GM23338 (cell line): ENCODE results near the gene ACTG1. TPM values are rescaled to one million over a fixed set of nuclear protein-coding genes. Genes with fewer than 3 reads are reported as not detected.
A peak's percentile ranks its signal among the peaks of the same experiment; 100 is the strongest.

Experiments used
- ATAC-seq: fragments of 200-7000 bp; cut with Tn5 transposase; 3 replicates; pipeline ENCODE4 v1.9.1; 2020
- DNase-seq: peaks from one replicate; pipeline ENCODE4 v3.0.0-alpha.2; 2015; ENCODE audit warnings: low spot score
- H2AFZ ChIP-seq: fragments of 200-600 bp; sonication (generic); 2 replicates; pipeline ENCODE4 v1.8.0; 2016; ENCODE audit warnings: antibody characterized with exemption, mild to moderate bottlenecking, moderate library complexity
- H3F3A ChIP-seq: fragments of 200-600 bp; sonication (generic); replicated peaks from 2 replicates; pipeline ENCODE4 v1.8.0; 2017; ENCODE audit warnings: antibody characterized with exemption, mixed run types, low read depth
- H3K27ac ChIP-seq: fragments of 200-600 bp; sonication (generic); 2 replicates; pipeline ENCODE4 v1.6.1; 2016; ENCODE audit warnings: low read depth
- H3K27me3 ChIP-seq: fragments of 200-600 bp; sonication (generic); 2 replicates; pipeline ENCODE4 v1.8.0; 2016; ENCODE audit warnings: mild to moderate bottlenecking, mixed run types, moderate library complexity; ENCODE audit not compliant: insufficient read depth
- H3K36me3 ChIP-seq: fragments of 200-600 bp; sonication (generic); 2 replicates; pipeline ENCODE4 v1.8.0; 2016; ENCODE audit warnings: mild to moderate bottlenecking; ENCODE audit not compliant: insufficient read depth
- H3K4me1 ChIP-seq: fragments of 200-600 bp; sonication (generic); 2 replicates; pipeline ENCODE4 v1.8.0; 2016; ENCODE audit warnings: mild to moderate bottlenecking, moderate library complexity; ENCODE audit not compliant: insufficient read depth
- H3K4me2 ChIP-seq: fragments of 200-600 bp; sonication (generic); 2 replicates; pipeline ENCODE4 v1.7.1; 2017; ENCODE audit warnings: mixed run types
- H3K4me3 ChIP-seq: fragments of 200-600 bp; sonication (generic); 2 replicates; pipeline ENCODE4 v1.6.1; 2016; ENCODE audit warnings: mixed run types
- H3K79me2 ChIP-seq: fragments of 200-600 bp; sonication (generic); replicated peaks from 2 replicates; pipeline ENCODE4 v1.8.0; 2017; ENCODE audit warnings: mild to moderate bottlenecking; ENCODE audit not compliant: insufficient read depth
- H3K9me2 ChIP-seq: fragments of 200-600 bp; sonication (generic); 2 replicates; pipeline ENCODE4 v1.8.0; 2017; ENCODE audit not compliant: insufficient read depth
- H4K20me1 ChIP-seq: fragments of 200-600 bp; sonication (generic); replicated peaks from 2 replicates; pipeline ENCODE4 v1.8.0; 2017; ENCODE audit warnings: mild to moderate bottlenecking; ENCODE audit not compliant: insufficient read depth
- H3K27ac Mint-ChIP-seq: 2 replicates; pipeline ENCODE4 v1.8.0; 2020; ENCODE audit warnings: inconsistent platforms, mild to moderate bottlenecking, moderate library complexity, mixed read lengths
- H3K27me3 Mint-ChIP-seq: 3 replicates; pipeline ENCODE4 v1.8.0; 2022; ENCODE audit warnings: low read depth, mild to moderate bottlenecking, moderate library complexity, mixed read lengths, inconsistent platforms; ENCODE audit not compliant: insufficient read depth, poor library complexity
- H3K36me3 Mint-ChIP-seq: 3 replicates; pipeline ENCODE4 v1.8.0; 2021; ENCODE audit warnings: low read depth, mild to moderate bottlenecking, inconsistent platforms, moderate library complexity, mixed read lengths
- H3K4me1 Mint-ChIP-seq: 3 replicates; pipeline ENCODE4 v1.8.0; 2020; ENCODE audit warnings: mild to moderate bottlenecking, inconsistent platforms, mixed read lengths
- H3K4me3 Mint-ChIP-seq: 3 replicates; pipeline ENCODE4 v1.8.0; 2021; ENCODE audit warnings: moderate library complexity, mild to moderate bottlenecking, inconsistent platforms, mixed read lengths
- H3K9me3 Mint-ChIP-seq: 3 replicates; pipeline ENCODE4 v1.8.0; 2020; ENCODE audit warnings: moderate library complexity, mild to moderate bottlenecking, inconsistent platforms, mixed read lengths
- EZH2 ChIP-seq: fragments of 200-600 bp; sonication (generic); IDR thresholded peaks from one replicate; pipeline ENCODE4 v1.8.0; 2017; ENCODE audit warnings: antibody characterized with exemption, mild to moderate bottlenecking, low read depth; ENCODE audit not compliant: unreplicated experiment
- EZH2phosphoT487 ChIP-seq: fragments of 200-600 bp; sonication (generic); IDR thresholded peaks from one replicate; pipeline ENCODE4 v1.8.1; 2018; ENCODE audit warnings: antibody characterized with exemption; ENCODE audit not compliant: unreplicated experiment
- POLR2AphosphoS5 ChIP-seq: IDR thresholded peaks from 2 replicates; pipeline ENCODE4 v1.6.1; 2016; ENCODE audit warnings: antibody characterized with exemption, low read depth
- polyA plus RNA-seq: library from polyadenylated mRNA; unstranded; fragments of >200 nt; fragmentation: Nextera tagmentation; extraction: Ambion mirVana; gene quantifications from 2 replicates; pipeline ENCODE4 v1.2.1, GENCODE V29; 2016
- total RNA-seq: library from RNA; depleted of rRNA; stranded (reverse); fragments of >200 nt; shearing (Covaris generic); gene quantifications from 2 replicates; pipeline ENCODE4 v1.2.3, GENCODE V29; 2014
- TF ChIP-seq, protein P1 (sequence below), 2 experiments: fragments of 200-600 bp in 1 of 2; sonication (generic) in 1 of 2; conservative IDR thresholded peaks; 2 replicates each; pipeline versions ENCODE4 v1.5.1 to v1.6.1; 2016 to 2017; ENCODE audit warnings: antibody characterized with exemption in 2 of 2, low read depth in 2 of 2, mild to moderate bottlenecking in 2 of 2, moderate library complexity in 1 of 2
- TF ChIP-seq, protein P2 (sequence below): fragments of 250-450 bp; sonication (Bioruptor Pico); IDR thresholded peaks from 2 replicates; pipeline ENCODE4 v1.5.0; 2020; ENCODE audit warnings: mild to moderate bottlenecking, moderate library complexity

Gene ACTG1
- total and polyA plus RNA-seq, 2 experiments from 2014 or later: 1,867 to 4,739 TPM

DNA sequence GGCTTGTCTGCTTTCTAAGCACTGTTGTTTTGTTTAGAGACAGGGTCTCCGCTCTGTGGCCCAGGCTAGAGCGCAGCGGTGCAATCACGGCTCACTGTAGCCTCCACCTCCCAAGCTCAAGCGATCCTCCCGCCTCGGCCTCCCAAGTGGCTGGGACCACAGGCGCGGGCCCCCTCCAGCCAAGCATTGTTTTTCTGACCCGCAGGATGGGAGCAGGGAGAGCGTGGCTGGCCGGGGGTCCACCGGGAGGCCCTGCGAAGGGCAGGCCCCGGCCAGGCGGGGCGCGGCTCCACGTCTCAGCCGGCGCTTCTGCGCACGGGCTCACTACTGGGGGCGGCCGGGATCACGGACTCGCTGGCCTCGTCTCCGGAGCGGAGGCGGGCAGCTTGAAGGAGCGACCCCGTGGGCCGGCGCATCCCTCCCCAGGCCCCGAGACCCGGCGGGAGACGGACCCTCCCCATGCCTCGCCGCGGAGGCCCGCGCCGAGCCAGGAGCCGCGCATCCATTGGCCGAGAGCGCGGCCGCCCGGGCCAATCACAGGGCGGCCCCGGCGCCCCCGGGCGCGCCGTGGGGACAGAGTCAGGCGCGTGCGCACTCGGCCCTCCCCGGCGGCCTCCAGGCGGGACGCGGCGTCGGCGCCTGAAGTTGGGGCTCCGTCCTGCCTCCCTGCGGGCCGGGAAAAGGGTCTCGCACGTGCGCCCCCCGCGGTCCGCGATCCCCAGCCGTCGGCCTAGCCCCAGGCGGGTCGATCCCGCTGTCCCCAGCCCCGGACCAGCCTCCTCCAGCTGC, 24.9 kb downstream of the ACTG1 start:
- Mint-ChIP-seq H3K4me1 (peaks cover 31% of the 10 kb centered on the region), H3K4me3 (peak overlapping the region; percentile 41; the same call in 2 of the 3 replicates), H3K9me3 (no peaks in the 10 kb centered on the region), H3K27ac (no peak overlapping the region), H3K27me3 (peaks cover 50% of the 10 kb centered on the region), H3K36me3 (no peaks in the 10 kb centered on the region)
- peaks cover 4% of the 10 kb centered on the region for H3F3A ChIP-seq
- H3K9me2 ChIP-seq: no peaks in the 10 kb centered on the region
- no peaks in the 10 kb centered on the region for H3K36me3 ChIP-seq
- no peak overlapping the region; the same call in 1 of the 2 replicates for H2AFZ ChIP-seq
- peak overlapping the region; percentile 78 for H3K4me2 ChIP-seq
- ATAC-seq (peak; percentile 49), DNase-seq (peak; percentile 78)
- peaks cover 32% of the 10 kb centered on the region for H3K4me1 ChIP-seq
- peaks cover 35% of the 10 kb centered on the region for H3K27me3 ChIP-seq
- no peaks in the 10 kb centered on the region for H3K79me2 ChIP-seq
- H3K27ac ChIP-seq: no peak overlapping the region
- H3K4me3 ChIP-seq: peak overlapping the region; percentile 51; the same call in 1 of the 2 replicates
- no peaks in the 10 kb centered on the region for H4K20me1 ChIP-seq
- TF ChIP-seq POLR2AphosphoS5: peak; percentile 70
- no peak for TF ChIP-seq EZH2

DNA sequence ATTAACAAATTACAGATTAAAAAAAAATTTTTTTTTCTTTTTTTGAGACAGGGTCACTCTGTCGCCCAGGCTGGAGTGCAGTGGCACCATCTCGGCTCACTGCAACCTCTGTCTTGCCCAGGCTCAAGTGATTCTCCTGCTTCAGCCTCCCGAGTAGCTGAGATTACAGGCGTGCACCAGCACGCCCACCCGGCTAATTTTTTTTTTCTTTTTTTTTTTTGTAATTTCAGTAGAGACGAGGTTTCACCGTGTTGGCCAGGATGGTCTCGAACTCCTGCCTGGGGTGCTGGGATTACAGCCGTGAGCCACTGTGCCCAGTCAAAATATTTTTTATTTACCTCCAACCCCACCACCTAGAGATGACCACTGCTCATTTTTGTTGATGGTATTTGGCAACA, 25.5 kb downstream of the ACTG1 start:
- H3K4me1 Mint-ChIP-seq: peaks cover 26% of the 10 kb centered on the region
- H3F3A ChIP-seq: peaks cover 4% of the 10 kb centered on the region
- H3K36me3 ChIP-seq: no peaks in the 10 kb centered on the region
- H3K36me3 Mint-ChIP-seq: no peaks in the 10 kb centered on the region
- peaks cover 50% of the 10 kb centered on the region for H3K27me3 Mint-ChIP-seq
- no peak overlapping the region for H3K4me2 ChIP-seq
- H3K9me2 ChIP-seq: no peaks in the 10 kb centered on the region
- H4K20me1 ChIP-seq: no peaks in the 10 kb centered on the region
- peaks cover 27% of the 10 kb centered on the region for H3K4me1 ChIP-seq
- H3K4me3 Mint-ChIP-seq: peak overlapping the region; percentile 41; the same call in 1 of the 3 replicates
- no peak overlapping the region for H3K27ac Mint-ChIP-seq
- no peak for DNase-seq
- no peak overlapping the region for H3K27ac ChIP-seq
- H3K27me3 ChIP-seq: peaks cover 41% of the 10 kb centered on the region
- no peak overlapping the region for H3K4me3 ChIP-seq
- H3K79me2 ChIP-seq: no peaks in the 10 kb centered on the region
- no peaks in the 10 kb centered on the region for H3K9me3 Mint-ChIP-seq
- TF ChIP-seq, protein P1, sequence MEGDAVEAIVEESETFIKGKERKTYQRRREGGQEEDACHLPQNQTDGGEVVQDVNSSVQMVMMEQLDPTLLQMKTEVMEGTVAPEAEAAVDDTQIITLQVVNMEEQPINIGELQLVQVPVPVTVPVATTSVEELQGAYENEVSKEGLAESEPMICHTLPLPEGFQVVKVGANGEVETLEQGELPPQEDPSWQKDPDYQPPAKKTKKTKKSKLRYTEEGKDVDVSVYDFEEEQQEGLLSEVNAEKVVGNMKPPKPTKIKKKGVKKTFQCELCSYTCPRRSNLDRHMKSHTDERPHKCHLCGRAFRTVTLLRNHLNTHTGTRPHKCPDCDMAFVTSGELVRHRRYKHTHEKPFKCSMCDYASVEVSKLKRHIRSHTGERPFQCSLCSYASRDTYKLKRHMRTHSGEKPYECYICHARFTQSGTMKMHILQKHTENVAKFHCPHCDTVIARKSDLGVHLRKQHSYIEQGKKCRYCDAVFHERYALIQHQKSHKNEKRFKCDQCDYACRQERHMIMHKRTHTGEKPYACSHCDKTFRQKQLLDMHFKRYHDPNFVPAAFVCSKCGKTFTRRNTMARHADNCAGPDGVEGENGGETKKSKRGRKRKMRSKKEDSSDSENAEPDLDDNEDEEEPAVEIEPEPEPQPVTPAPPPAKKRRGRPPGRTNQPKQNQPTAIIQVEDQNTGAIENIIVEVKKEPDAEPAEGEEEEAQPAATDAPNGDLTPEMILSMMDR (conservative IDR thresholded peaks at IDR 0.05; ENCODE audit: low read depth in 2 of 2): no peak
- no peak for TF ChIP-seq EZH2phosphoT487
- TF ChIP-seq, protein P2, sequence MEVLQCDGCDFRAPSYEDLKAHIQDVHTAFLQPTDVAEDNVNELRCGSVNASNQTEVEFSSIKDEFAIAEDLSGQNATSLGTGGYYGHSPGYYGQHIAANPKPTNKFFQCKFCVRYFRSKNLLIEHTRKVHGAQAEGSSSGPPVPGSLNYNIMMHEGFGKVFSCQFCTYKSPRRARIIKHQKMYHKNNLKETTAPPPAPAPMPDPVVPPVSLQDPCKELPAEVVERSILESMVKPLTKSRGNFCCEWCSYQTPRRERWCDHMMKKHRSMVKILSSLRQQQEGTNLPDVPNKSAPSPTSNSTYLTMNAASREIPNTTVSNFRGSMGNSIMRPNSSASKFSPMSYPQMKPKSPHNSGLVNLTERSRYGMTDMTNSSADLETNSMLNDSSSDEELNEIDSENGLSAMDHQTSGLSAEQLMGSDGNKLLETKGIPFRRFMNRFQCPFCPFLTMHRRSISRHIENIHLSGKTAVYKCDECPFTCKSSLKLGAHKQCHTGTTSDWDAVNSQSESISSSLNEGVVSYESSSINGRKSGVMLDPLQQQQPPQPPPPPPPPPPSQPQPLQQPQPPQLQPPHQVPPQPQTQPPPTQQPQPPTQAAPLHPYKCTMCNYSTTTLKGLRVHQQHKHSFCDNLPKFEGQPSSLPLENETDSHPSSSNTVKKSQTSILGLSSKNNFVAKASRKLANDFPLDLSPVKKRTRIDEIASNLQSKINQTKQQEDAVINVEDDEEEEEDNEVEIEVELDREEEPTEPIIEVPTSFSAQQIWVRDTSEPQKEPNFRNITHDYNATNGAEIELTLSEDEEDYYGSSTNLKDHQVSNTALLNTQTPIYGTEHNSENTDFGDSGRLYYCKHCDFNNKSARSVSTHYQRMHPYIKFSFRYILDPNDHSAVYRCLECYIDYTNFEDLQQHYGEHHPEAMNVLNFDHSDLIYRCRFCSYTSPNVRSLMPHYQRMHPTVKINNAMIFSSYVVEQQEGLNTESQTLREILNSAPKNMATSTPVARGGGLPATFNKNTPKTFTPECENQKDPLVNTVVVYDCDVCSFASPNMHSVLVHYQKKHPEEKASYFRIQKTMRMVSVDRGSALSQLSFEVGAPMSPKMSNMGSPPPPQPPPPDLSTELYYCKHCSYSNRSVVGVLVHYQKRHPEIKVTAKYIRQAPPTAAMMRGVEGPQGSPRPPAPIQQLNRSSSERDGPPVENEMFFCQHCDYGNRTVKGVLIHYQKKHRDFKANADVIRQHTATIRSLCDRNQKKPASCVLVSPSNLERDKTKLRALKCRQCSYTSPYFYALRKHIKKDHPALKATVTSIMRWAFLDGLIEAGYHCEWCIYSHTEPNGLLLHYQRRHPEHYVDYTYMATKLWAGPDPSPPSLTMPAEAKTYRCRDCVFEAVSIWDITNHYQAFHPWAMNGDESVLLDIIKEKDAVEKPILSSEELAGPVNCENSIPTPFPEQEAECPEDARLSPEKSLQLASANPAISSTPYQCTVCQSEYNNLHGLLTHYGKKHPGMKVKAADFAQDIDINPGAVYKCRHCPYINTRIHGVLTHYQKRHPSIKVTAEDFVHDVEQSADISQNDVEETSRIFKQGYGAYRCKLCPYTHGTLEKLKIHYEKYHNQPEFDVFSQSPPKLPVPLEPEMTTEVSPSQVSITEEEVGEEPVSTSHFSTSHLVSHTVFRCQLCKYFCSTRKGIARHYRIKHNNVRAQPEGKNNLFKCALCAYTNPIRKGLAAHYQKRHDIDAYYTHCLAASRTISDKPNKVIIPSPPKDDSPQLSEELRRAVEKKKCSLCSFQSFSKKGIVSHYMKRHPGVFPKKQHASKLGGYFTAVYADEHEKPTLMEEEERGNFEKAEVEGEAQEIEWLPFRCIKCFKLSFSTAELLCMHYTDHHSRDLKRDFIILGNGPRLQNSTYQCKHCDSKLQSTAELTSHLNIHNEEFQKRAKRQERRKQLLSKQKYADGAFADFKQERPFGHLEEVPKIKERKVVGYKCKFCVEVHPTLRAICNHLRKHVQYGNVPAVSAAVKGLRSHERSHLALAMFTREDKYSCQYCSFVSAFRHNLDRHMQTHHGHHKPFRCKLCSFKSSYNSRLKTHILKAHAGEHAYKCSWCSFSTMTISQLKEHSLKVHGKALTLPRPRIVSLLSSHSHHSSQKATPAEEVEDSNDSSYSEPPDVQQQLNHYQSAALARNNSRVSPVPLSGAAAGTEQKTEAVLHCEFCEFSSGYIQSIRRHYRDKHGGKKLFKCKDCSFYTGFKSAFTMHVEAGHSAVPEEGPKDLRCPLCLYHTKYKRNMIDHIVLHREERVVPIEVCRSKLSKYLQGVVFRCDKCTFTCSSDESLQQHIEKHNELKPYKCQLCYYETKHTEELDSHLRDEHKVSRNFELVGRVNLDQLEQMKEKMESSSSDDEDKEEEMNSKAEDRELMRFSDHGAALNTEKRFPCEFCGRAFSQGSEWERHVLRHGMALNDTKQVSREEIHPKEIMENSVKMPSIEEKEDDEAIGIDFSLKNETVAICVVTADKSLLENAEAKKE (CRISPR knock-in tag): no peak
- H2AFZ ChIP-seq: no peak overlapping the region; the same call in 1 of the 2 replicates
- no peak for ATAC-seq
